Right kidney (tissue), 1 donor: Measurements from ENCODE around the gene FOXK2.

Experiments used
- DNase-seq: peaks from one replicate; pipeline ENCODE4 v3.0.0-alpha.2; 2016

FOXK2 gene

GRCh38 chr17:82642022-82642421 is 122.5 kb downstream of the FOXK2 start:
- DNase-seq, result no peak

GRCh38 chr17:82644148-82644547 is 124.6 kb downstream of the FOXK2 start:
- no peak for DNase-seq

- DNase-seq, result no peak
These were observed 126.0 kb downstream of the FOXK2 start for GRCh38 chr17:82645516-82645915.

GRCh38 chr17:82647593-82648164 is 128.1 kb downstream of the FOXK2 start:
- peak; percentile 71 for DNase-seq

- peak; percentile 89 for DNase-seq
These were observed 128.7 kb downstream of the FOXK2 start, which contains the start of gene WDR45B for GRCh38 chr17:82648165-82648668. WDR45B (minus strand) TSS chr17:82648444; CDS start chr17:82648340, 104 bp downstream.

GRCh38 chr17:82648742-82649331 is 129.3 kb downstream of the FOXK2 start:
- peak; percentile 58 for DNase-seq

- no peak for DNase-seq
These were observed 130.1 kb downstream of the FOXK2 start for GRCh38 chr17:82649501-82650261.

GRCh38 chr17:82650723-82651122 is 131.2 kb downstream of the FOXK2 start:
- DNase-seq, result no peak

GRCh38 chr17:82653651-82654528 is 134.4 kb downstream of the FOXK2 start:
- DNase-seq, result no peak
